Measurements from ENCODE around the gene TTC7B.

Gene TTC7B

DNA sequence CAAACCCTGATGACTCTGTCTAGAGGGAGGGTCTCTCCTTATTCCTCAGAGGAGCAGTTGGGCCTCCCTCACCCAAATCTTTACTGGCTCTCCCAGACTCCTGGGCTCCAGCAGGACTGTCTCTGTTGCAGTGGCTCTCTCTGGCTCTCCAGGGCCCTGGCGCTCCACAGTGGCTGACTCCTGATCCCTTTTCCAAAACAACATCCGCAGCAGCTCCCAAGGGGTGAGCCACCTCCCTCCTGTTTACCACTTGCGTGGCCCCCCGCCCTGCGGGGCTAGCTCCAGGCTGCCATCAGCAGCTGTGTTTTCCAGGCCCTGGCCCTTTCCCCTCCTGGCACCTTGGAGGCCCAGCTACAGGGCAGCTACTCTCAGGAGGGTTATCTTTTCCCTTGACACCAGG lies 295.9 kb downstream of the TTC7B start:
- DNase-seq, result no peak

DNA sequence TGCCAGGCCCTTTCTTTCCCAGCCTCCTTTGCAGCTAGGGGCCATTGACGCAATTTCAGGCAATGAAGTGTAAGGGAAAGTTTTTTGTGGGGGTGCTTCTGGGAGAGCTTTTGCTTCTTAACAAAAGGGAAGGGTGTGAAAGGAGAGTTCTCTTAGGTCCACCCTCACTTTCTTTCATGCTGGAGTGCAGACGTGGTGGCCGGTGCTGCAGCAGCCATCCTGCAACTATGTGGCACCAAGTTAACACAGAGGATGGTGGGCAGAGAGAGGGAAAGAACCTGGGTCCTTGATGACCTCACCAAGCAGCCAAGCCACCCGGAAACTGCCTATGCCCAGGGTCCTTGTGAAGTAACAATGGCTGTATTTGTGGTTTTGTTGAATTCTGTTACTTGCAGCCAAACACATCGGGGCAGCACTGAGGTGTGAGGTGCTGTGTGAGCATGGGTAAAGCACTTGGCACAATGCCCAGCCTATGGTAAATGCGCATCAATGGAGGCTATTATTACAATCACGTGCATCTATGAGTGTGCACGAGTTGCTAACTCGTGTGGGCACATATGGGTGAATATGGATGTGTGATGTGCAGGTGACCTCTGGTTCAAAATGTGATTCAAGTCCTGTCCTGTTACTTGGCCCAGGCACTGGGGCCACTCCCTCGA lies 296.8 kb downstream of the TTC7B start:
- no peak for DNase-seq

DNA sequence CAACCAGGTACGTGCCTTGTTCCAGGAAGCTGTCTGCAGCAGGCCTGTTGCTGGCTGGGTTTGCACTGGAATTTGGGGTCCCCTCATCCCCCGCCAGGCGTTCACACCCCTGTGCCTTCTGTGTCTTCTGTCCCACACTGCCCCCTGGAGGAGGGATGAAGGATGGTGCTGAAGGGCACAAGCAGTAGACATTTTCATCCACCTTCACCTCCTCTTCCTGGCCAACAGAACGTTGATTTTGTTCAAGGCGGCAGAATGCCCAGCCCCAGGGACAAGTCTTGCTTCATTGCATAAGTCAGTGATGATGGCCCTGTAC lies 297.3 kb downstream of the TTC7B start:
- no peak for DNase-seq

DNA sequence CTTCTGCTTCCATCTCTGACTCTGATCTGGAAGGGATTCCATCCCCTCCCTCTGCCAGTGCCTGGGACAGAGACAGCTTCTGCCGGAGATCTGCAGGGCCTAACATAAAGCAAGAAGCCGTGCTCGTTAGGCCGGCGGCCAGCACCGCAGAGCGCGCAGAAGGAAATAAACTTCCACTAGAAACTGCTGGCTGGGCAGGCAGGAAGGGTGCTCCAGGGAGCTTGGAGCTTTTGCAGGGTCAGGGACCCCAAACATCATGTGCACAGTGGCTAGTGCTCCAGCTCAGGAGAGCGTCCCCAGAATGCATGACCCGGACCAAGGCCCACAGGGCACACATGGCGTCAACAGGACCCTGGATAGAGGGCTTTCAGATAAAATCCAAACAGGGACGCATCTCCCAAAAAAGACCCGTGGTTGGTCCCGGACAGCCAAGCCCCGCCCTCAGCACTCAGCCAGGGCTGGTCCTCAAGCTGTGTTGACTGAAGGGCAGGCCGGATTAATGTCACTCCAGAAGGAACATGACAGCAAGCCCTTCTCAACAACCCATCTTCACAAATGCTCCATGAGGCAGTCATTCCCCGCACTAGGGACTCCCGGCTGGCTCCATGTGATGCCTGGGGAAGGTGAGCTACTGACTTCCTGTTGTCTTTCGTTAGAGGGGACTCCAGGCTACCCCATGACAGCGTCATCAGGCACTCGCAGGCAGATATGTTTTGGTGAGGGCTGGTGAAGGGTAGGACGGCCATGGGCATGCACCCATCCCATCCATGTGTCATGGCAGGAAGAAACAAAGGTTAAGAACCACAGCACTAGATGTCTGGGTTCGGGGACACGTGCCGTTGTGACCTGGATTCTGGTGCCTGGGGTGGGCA lies 297.9 kb downstream of the TTC7B start:
- no peak for DNase-seq

DNA sequence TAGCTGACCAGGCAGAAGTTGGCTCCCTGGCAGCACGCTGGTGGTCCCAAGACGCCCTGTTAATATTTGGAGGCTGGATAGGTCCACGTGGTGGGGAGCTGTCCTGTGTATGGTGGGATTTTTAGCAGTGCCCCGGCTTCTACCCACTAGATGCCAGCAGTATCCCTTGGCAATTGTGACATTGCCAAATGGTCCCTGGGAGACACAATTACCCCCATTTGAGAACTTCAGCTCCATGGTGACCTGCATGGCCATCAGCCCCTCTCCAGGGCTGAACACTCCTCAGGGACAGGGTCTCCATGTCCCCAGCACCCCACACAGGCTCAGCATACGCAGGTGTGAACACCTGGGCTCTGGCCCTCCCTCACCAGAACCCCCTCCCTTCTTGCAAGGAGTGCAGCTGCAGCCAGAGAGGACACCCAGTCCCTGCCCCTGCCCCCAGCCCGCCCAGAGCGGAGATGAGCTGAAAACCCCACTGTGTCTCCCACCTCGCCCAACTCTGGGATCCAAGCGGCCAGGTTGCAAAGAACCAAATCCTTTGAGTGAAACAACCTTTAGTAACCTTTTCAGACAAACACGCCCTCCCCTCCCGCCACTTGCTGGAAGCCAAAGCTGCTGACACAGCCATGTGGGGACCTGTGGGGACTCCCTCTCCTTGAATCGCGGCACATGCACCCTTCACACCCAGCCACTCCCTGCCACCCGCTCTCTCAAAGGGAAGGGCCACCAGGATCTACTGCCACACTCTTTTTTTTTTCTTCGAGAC lies 299.0 kb downstream of the TTC7B start:
- no peak for DNase-seq

DNA sequence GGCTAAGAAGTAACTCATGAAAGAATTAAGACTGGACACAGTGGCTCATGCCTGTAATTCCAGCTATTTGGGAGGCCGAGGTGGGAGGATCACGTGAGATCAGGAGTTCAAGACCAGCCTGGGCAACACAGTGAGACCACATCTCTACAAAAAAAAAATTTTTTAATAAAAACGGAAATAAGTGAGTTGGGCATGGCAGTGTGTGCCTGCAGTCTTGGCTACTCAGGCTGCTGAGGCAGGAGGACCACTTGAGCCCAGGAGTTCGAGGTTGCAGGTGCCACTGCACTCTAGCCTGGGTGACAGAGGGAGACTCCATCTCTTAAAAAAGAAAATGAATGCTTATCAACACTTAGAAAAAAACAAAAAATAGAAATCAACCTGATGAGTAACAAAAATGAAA lies 301.7 kb downstream of the TTC7B start:
- no peak for DNase-seq

DNA sequence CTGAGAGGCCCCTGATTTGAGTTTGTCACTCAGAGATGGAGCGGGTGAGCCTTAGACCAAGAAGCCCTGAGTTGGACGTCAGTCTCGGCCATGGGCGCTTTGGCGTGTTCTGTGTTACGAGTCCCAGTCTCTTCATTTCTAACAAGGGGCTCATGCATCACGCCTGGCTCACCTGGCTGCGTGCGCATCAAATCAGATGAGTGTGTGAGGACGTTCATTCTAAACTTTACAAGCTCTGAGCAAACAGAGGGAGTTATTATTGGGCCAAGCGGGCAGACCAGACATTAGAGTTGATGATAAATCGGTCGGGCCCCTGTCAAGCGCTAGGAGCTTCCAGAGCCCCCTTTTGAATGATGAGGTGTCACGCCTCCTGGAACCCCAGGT lies 302.2 kb downstream of the TTC7B start:
- DNase-seq, result peak in 1 of 2 experiments; percentile 14

DNA sequence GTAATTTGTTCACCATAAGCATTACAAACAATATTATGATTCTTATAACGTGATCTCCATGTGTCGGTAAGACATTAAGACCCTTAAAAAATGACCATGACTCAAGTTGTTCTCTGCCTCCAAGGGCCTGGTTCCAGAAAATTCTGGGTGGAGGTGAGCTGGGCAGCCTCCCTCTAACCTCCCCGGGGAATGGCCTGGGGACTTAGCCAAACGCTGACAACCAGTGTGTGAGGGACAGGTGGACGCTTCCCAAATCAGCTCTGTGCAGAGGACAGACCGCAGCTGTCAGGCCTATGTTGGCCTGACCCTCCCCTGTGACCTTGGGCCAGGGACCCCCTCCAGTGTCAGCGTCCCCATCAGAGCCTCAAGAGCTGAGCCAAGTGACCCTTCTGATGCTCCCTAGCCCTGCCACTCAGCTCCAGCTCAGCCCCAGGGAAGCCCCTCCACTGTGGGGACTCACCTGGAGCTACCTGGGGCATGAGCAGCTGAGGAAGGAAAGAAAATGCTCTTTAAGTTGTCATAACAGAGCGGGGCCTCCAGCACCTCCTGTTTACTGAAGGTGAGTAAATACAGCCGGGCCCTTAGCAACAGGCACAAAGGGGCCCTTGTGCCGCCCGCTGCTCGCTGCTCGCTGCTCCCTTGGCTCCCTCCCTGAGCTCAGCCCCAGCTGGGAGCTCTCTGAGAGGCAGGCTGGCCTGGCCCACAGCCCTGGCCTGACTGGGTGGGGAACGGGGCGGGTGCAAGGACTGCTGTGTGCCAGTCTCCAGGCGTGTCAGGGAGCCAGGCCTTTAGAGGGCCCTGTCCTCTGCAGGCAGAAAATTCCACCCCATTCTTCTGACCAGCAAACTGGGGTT lies 302.8 kb downstream of the TTC7B start:
- peak; percentile 49 to 64 for DNase-seq

DNA sequence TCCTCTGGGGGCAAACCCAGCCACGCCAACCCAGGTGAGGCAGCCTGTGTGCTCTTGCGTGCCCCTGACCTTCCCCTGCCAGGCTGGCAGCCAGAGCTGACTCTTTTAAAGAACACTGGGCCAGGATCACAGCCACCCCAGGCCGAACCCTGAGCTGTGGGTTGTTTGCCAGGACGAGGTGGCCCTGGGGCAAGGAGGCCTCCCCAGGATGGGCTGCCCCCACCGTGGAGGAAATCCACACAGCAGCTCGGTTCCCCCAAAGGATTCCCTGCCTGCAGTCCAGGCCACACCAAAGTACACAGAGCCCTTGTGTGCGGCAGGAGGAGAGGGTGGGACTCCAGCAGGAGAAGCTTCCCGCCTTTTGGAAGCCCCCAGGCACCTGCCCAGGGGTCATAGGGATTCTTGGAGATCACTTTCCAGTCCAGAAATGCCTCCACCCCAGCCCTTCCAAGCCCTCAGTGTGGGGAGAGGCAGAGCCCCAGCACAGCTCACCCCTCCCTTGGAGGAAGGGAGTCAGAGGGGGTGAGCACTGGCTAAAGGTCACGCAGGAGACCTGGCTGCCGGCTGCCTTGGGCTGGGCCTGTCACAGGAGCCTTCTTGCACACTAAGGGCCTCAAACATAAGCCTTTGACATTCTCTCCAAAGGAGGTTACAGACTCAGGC lies 303.8 kb downstream of the TTC7B start:
- DNase-seq, result no peak

DNA sequence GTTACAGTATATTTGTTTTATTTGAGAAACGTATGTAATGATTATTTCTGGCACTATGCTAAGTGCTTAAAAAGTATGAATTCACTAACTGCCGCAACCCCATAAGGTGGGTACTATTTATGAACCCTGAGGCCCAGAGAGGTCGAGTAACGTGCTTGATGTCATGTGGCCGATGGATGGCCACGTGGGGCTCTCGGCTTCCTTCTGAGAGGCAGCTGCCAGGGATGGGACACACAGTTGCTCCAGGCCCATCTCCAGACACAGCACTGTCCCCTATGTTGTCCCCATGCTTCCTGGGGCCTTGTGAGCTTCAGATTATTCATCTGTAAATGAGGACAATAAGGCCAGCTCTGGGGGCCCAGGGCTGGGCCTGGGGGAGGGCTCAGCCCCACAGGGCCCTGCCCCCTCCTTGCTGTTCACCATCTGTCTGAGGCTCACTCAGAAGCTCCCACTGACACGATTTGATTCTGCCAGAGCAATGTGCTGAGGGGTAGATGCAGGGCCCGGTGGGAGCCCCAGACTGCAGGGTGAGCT lies 304.4 kb downstream of the TTC7B start:
- no peak for DNase-seq

DNA sequence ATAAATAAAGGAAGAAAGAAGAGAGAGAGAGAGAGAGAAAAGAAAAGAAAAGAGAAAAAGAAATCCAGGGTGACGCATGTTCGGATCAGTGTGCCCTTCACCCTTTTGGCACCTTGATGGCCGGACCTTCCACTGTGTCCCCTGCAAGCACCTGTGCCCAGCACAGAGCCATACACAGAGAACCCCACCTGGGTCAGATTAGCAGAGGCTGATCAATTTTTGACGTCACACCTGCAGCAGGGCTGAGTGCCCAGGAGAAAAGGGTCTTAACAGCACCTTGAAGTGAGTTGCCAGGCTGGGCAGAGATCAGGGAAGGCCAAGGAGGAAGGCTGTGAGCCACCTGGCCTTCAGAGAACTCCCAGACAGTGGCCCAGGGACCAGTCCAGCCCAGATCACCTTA lies 305.0 kb downstream of the TTC7B start:
- no peak for DNase-seq

DNA sequence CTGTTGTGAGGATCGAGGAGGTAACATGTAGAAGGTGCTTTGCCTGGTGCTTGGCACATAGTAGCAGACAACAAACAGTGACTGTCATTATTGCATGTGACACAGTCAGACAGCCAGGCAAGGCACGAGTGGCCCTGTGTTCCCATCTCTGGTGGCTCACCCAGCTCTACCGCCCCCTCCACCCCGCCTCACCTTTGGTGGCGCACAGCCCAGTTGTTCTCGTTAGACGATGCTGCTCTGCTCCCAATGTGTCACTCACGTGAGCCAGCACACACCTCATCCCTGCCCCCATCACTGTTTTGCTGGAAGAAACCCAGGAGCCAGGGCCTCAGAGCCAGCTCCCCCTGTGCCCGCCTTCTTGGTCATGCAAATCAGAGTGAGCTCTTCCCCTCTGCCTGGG lies 306.1 kb downstream of the TTC7B start:
- no peak for DNase-seq

DNA sequence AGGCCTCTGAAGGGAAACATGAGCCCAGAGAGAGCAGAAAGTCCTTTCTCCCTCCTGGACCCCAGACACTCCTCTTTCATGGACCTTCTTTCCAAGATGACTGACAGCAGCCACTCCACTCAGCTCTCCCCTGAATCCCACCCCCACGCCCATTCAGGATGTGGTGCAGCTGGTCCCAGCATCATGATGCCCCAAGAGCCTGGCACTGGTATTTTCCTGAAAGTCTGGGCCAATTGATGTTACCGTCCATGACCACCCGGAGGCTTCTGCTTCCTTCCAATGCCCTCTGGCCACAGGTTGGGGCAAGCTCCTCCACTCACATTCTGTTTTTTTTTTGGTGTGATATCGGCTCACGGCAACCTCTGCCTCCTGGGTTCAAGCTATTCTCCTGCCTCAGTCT lies 306.8 kb downstream of the TTC7B start:
- DNase-seq, result no peak

DNA sequence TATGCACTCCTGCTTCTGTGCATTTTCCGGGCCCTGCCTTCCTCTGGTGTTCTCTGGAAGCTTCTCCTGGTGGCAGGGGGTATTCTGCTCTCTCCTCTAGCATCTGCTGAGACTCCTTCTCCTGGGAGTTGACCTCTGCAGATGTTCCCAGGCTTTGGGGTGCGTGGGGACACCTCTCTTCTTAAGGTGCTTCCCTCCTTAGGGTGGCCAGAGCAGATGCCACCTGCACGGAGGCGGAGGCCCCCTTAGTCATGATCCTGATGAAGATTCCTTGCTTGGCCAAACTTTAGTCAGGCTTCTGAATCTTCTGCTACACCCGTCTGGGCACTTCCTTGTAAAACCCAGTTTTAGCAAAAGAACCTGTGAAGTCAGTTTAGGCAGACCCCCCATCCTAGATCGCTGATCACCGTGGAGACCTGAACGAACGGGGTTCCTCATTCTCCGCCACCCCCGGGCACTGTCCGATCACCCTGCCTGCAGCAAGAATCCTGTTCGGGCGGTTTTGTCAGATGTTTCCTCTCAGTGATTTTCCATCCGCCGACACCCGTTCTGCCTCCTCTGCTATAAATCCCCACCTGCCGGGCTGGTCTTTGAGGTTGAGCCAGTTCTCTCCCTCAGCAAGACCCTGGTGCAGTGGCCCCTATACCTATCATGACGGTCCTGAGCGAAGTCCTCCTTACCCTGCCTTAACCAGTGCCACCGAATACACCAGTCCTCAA lies 307.5 kb downstream of the TTC7B start:
- no peak for DNase-seq

DNA sequence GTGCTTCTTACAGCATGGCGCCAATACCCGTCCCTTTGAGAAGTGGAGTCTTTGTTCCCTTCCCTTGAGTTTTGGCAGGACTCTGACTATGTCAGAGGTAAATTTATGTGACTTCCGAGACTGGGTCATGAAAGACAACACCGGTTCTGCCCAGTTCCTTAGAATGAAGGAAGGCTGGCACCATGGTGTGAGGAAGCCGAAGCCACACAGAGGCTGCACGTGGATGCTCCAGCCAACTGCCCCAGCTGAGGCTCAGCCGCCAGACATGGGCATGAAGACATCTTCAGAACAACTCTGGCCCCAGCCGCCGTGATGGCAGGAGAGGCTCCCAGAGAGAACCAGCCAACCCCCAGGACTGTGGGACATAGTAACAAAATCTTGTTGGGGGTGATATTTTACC lies 308.2 kb downstream of the TTC7B start:
- DNase-seq, result no peak

DNA sequence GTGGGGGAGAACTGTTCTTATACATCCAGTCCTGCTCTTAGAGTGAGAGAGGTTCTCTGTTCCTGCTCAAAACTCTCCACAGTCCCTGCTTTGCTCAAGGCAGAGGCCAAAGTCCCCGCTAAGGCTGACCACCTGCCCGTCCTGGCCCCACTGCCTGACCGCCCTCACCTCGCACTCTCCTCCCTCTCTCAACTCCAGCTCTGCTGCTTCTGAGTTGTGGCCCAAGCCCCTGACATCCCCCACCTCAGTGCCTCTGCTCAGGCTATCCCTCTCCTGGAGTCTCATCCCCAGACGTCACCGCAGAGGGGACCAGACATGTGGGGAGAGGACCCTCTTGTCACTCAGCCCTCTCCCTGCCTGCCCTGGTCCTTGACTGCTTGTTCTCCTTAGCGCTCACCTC lies 308.8 kb downstream of the TTC7B start:
- no peak for DNase-seq

DNA sequence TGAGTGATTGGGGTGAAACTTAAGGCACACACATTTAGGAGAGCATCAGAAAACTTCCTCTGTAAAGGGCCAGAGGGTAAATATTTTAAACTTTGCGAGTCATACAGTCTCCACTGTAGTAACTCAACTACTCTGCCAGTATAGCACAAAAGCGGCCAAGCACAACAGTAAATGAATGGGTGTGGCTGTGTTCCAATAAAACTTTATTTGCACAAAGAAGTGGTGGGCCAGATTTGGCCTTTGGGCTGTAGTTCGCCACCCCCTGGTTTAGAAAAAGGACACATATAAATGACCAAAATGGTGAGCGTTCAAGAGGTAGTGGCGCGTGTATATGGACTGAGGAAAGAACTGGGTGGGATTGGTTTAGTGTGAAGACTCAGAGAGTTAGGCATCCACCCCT lies 309.5 kb downstream of the TTC7B start:
- DNase-seq, result no peak

DNA sequence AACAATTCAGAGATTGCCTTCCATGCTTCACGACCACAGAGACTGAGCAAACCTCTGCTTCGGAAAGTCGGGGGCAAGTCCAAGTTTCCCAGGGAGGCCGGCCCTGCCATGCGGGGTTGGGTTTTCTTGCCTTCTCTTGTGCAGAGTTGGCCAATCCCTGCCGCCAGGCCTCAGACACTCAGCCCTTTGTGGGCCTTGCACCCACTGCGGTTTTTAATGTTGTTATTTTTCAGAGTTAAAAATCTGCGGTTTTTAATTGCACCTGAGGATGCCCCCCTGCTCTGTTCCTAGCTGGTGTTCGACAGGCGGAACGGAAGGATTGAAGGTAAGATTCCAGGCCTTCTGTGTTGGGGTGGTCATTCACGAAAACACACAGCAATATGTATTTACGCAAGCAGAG lies 310.7 kb downstream of the TTC7B start:
- no peak for DNase-seq

DNA sequence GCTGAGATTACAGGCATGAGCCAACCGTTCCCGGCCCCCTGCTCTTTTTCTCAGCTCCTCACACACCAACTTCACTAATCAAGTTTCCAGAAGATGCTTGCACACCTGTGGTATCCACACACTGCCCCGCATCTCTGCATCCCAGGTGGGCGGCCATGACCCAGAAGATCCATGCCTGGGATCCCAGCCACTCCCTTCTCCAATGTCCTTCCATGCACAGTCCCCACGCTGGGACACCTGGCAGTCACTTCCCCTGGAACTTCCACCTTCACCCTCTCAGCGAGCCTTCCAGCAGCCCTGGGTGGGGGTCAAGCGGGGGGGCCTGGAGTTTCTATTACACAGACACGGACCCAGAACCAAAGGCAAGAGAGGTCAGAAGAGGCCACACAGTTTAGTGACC lies 311.6 kb downstream of the TTC7B start:
- DNase-seq, result no peak

DNA sequence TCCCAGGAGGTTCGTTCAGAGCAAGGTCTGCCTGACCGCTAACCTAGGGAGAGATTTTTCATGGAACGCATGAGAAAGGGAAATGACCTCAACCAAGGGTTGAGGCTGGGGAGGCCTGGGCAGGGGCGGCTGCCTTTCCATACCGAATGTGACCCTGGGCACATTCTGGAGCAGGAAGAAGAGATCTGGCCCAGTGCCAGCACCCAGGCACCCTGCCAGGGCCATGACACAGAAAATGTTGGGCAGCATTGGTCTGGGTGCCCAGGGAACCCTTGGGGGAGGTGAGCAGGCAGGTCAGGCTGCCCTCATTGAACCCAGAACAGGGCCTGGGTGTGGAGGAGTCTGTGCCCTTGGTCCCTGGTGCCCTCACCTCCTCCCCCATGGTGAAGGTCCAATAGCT lies 312.6 kb downstream of the TTC7B start:
- no peak for DNase-seq

DNA sequence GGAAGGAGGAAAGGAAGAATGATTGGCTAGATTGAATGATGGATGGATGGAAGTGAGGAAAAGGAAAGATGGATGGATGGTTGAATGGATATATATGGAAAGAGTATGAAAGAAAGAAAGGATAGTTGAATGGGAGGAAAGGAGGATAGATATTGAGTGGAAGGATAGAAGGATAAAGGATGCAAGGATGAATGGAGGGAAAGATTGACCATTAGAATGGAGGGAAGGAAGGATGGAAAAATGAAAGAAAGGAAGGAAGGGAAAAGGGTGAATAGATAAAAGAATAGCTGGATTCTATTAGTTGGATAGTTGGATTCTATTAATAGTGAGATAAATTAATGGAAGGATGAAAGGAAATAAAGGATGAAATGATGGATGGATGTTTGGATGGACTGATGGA lies 313.5 kb downstream of the TTC7B start:
- DNase-seq, result no peak

Data from NCI-H1930 (cell line).